Measurements from ENCODE around the gene IGHMBP2. TPM values are rescaled to one million over a fixed set of nuclear protein-coding genes. Genes with fewer than 3 reads are reported as not detected.

IGHMBP2 gene
- total and polyA plus RNA-seq, 8 donors: 16.9 to 30.4 (median 19.3) TPM

DNA sequence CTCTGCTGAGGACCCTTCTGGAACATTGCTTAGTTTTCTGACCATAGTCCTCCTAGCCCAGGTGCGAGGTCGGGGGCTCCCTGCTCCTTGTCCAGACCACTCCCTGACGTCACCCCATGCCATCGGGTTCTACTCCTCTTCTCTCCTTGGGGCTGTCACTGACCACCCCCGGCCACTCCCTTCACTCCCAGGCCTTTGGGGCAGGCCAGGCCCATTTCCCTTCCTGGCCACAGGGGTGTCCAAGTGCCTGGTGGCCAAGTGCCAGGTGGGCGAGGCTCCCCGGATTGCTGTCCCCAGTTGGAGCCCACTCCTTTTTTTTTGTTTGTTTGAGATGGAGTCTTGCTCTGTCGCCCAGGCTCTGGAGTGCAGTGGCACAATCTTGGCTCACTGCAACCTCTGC, 57.6 kb downstream of the IGHMBP2 start:
- Histone ChIP-seq H3K4me3 (no peak overlapping the region), H3K27me3 (no peaks in the 10 kb centered on the region), H3K4me1 (no peaks in the 10 kb centered on the region), H3K27ac (no peak overlapping the region), H3K9me3 (no peaks in the 10 kb centered on the region), H3K36me3 (no peaks in the 10 kb centered on the region)
- DNase-seq (no peak), ATAC-seq (no peak)
- intact Hi-C loops (cut with DNase I): no loop called here
- TF ChIP-seq, protein P1, sequence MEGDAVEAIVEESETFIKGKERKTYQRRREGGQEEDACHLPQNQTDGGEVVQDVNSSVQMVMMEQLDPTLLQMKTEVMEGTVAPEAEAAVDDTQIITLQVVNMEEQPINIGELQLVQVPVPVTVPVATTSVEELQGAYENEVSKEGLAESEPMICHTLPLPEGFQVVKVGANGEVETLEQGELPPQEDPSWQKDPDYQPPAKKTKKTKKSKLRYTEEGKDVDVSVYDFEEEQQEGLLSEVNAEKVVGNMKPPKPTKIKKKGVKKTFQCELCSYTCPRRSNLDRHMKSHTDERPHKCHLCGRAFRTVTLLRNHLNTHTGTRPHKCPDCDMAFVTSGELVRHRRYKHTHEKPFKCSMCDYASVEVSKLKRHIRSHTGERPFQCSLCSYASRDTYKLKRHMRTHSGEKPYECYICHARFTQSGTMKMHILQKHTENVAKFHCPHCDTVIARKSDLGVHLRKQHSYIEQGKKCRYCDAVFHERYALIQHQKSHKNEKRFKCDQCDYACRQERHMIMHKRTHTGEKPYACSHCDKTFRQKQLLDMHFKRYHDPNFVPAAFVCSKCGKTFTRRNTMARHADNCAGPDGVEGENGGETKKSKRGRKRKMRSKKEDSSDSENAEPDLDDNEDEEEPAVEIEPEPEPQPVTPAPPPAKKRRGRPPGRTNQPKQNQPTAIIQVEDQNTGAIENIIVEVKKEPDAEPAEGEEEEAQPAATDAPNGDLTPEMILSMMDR (IDR thresholded peaks at IDR 0.05): no peak

DNA sequence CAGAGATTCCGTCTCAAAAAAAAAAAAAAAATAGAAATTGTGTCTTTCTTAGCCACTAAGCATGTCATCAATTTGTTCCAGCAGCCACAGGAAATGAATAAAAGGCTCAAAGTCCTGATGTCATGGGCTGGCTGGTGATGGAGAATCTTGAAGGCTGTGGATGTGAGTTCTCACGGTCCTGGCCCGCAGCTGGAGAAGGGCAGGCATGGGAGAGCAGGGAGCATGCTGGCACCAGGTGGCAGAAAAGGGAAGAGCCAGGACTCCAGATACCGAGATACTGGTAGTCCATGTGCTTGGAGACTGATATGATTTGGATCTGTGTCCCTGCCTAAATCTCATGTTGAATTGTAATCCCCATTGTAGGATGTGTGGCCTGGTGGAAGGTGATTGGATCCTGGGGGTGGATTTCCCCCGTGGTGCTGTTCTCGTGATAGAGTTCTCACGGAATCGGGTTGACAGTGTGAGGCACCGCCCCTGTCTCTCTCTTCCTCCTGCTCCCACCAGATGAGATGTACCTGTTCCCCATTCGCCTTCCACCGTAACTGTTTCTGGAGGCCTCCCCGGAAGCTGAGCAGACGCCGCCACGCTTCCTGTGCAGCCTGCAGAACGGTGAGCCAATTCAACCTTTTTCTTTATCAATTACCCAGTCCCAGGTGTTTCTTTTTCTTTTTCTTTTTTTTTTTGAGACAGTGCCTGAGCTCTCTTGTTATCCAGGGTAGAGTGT, 59.0 kb downstream of the IGHMBP2 start:
- intact Hi-C loops (cut with DNase I): no loop called here
- ATAC-seq (no peak), DNase-seq (no peak)
- no peaks in the 10 kb centered on the region for H3K36me3 ChIP-seq
- no peak overlapping the region for H3K27ac ChIP-seq
- peaks cover 0 to 8% of the 10 kb centered on the region in 2 donors for H3K27me3 ChIP-seq
- H3K4me1 ChIP-seq: no peaks in the 10 kb centered on the region
- TF ChIP-seq, protein P1 (IDR thresholded peaks at IDR 0.05): no peak
- no peaks in the 10 kb centered on the region for H3K9me3 ChIP-seq
- no peak overlapping the region for H3K4me3 ChIP-seq

DNA sequence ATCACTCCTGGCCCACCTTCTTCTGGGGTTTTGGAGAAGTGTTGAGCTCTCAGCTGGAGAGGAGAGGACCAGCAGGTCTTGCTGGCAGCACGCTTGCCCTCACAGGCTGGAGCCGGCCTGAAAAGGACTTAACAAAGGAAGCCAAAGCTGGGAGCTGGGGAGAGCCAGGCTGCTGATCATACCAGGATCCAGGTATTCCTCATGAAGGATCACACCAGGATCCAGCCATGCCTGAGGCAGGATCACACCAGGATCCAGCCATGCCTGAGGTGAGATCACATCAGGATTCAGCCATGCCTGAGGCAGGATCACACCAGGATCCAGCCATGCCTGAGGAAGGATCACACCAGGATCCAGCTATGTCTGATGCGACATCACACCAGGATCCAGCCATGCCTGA, 60.1 kb downstream of the IGHMBP2 start:
- TF ChIP-seq, protein P1 (IDR thresholded peaks at IDR 0.05): no peak
- Histone ChIP-seq H3K36me3 (no peaks in the 10 kb centered on the region), H3K4me3 (no peak overlapping the region), H3K4me1 (no peaks in the 10 kb centered on the region), H3K27ac (no peak overlapping the region), H3K27me3 (peaks cover 0 to 17% of the 10 kb centered on the region in 2 donors), H3K9me3 (no peaks in the 10 kb centered on the region)
- DNase-seq: peak in 1 of 4 donors; percentile 13
- intact Hi-C loops (cut with DNase I): no loop called here
- peak; percentile 49 for ATAC-seq

DNA sequence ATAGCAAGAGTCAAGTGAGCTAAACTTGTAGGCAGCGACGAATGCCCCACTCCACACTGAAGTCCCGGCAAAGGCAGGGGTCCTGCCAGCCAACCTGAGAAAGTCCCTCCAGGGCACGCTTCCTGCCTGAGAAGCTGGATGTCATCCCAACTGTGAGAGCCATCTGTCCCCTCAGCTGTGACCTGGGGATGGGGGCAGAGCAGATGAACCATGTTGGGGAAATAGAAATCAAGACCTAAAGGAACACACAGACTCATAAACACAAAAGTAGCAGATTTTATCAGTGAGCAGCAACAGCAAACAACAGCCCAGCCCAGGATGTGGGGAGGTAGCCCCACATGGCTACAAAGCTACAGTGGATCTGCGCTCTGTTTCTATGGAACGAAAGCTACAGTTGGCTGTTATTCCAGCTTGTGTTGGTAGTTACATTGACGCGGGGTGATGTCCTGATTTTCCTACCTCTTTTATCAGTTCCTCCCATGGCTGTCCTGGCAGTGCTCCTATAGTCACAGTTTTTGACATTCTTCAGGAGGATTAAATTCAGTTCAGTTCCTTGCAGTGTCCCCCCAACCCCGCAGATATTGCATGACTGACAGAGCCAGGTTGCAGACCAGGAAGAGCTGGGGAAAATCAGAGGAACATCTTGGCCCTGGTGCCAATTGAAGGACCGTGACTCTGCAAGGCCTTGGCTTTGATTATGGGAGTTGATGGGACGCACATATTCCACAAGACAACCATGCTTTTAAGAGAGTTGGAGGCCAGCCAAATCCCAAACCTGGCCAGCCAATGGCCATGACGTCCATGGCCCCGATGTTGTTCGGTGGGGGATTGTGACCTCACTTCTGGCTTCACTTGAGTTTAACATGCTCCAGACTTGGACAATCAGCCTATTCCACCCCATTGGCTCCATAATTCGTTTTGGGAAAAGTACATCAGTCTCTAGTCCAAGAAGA, 62.5 kb downstream of the IGHMBP2 start:
- ATAC-seq: no peak
- TF ChIP-seq, protein P1 (IDR thresholded peaks at IDR 0.05): no peak
- Histone ChIP-seq H3K27me3 (peaks cover 0 to 24% of the 10 kb centered on the region in 2 donors), H3K4me3 (no peak overlapping the region), H3K27ac (no peak overlapping the region), H3K9me3 (no peaks in the 10 kb centered on the region), H3K4me1 (no peaks in the 10 kb centered on the region), H3K36me3 (no peaks in the 10 kb centered on the region)
- peak in 1 of 4 donors; percentile 26 for DNase-seq
- intact Hi-C loops (cut with DNase I): no loop called here
